ENCODE measurements around the gene TMED1.
"Not testable (repeated sequence)": the region's sequence is repeated elsewhere in the genome, so short reads cannot be mapped to it uniquely, and the experiment has no call there.

Gene TMED1

GRCh38 chr19:10858204-10858828 is 22.3 kb upstream of the TMED1 start:
- Histone ChIP-seq H3K4me1 (ENCODE audit: control insufficient read depth, insufficient read depth, low read length) (peaks cover 5% of the 10 kb centered on the region), H3K4me3 (ENCODE audit: low read length) (no peak overlapping the region), H3K27me3 (ENCODE audit: control insufficient read depth, insufficient read depth, low read length) (no peaks in the 10 kb centered on the region), H3K9me3 (replicated peaks; ENCODE audit: low read length) (no peaks in the 10 kb centered on the region), H3K4me2 (ENCODE audit: low read length) (no peak overlapping the region), H3K36me3 (ENCODE audit: insufficient read depth, low read length) (no peaks in the 10 kb centered on the region), H3K9ac (ENCODE audit: low read depth, low read length) (no peak overlapping the region)

- not testable (repeated sequence) for H3K4me2 ChIP-seq (ENCODE audit: low read length); H3K4me3 ChIP-seq (ENCODE audit: low read length); H3K4me1 ChIP-seq (ENCODE audit: control insufficient read depth, insufficient read depth, low read length); H3K27me3 ChIP-seq (ENCODE audit: control insufficient read depth, insufficient read depth, low read length); H3K36me3 ChIP-seq (ENCODE audit: insufficient read depth, low read length); H3K9ac ChIP-seq (ENCODE audit: low read depth, low read length); H3K9me3 ChIP-seq (replicated peaks; ENCODE audit: low read length)
Measured at GRCh38 chr19:10856899-10857298, 20.9 kb upstream of the TMED1 start.

- no peak overlapping the region for H3K4me2 ChIP-seq (ENCODE audit: low read length)
- no peaks in the 10 kb centered on the region for H3K4me1 ChIP-seq (ENCODE audit: control insufficient read depth, insufficient read depth, low read length)
- H3K4me3 ChIP-seq (ENCODE audit: low read length) = no peak overlapping the region
- H3K36me3 ChIP-seq (ENCODE audit: insufficient read depth, low read length) = no peaks in the 10 kb centered on the region
- no peaks in the 10 kb centered on the region for H3K27me3 ChIP-seq (ENCODE audit: control insufficient read depth, insufficient read depth, low read length)
- no peak overlapping the region for H3K9ac ChIP-seq (ENCODE audit: low read depth, low read length)
- no peaks in the 10 kb centered on the region for H3K9me3 ChIP-seq (replicated peaks; ENCODE audit: low read length)
Measured at GRCh38 chr19:10855879-10856522, 20.0 kb upstream of the TMED1 start.

GRCh38 chr19:10854350-10855089 is 18.5 kb upstream of the TMED1 start:
- Histone ChIP-seq H3K4me2 (ENCODE audit: low read length) (no peak overlapping the region), H3K27me3 (ENCODE audit: control insufficient read depth, insufficient read depth, low read length) (no peaks in the 10 kb centered on the region), H3K9me3 (replicated peaks; ENCODE audit: low read length) (no peaks in the 10 kb centered on the region), H3K36me3 (ENCODE audit: insufficient read depth, low read length) (no peaks in the 10 kb centered on the region), H3K4me1 (ENCODE audit: control insufficient read depth, insufficient read depth, low read length) (no peaks in the 10 kb centered on the region), H3K9ac (ENCODE audit: low read depth, low read length) (no peak overlapping the region), H3K4me3 (ENCODE audit: low read length) (no peak overlapping the region)

GRCh38 chr19:10852941-10853340 is 16.9 kb upstream of the TMED1 start:
- Histone ChIP-seq H3K27me3 (ENCODE audit: control insufficient read depth, insufficient read depth, low read length) (no peaks in the 10 kb centered on the region), H3K4me2 (ENCODE audit: low read length) (no peak overlapping the region), H3K4me1 (ENCODE audit: control insufficient read depth, insufficient read depth, low read length) (no peaks in the 10 kb centered on the region), H3K36me3 (ENCODE audit: insufficient read depth, low read length) (no peaks in the 10 kb centered on the region), H3K4me3 (ENCODE audit: low read length) (no peak overlapping the region), H3K9ac (ENCODE audit: low read depth, low read length) (no peak overlapping the region), H3K9me3 (replicated peaks; ENCODE audit: low read length) (no peaks in the 10 kb centered on the region)

GRCh38 chr19:10852098-10852800 is 16.2 kb upstream of the TMED1 start:
- Histone ChIP-seq H3K9ac (ENCODE audit: low read depth, low read length) (no peak overlapping the region), H3K27me3 (ENCODE audit: control insufficient read depth, insufficient read depth, low read length) (no peaks in the 10 kb centered on the region), H3K4me2 (ENCODE audit: low read length) (no peak overlapping the region), H3K36me3 (ENCODE audit: insufficient read depth, low read length) (no peaks in the 10 kb centered on the region), H3K4me3 (ENCODE audit: low read length) (no peak overlapping the region), H3K9me3 (replicated peaks; ENCODE audit: low read length) (no peaks in the 10 kb centered on the region), H3K4me1 (ENCODE audit: control insufficient read depth, insufficient read depth, low read length) (no peaks in the 10 kb centered on the region)

GRCh38 chr19:10850631-10851030 is 14.6 kb upstream of the TMED1 start:
- Histone ChIP-seq H3K4me3 (ENCODE audit: low read length) (no peak overlapping the region), H3K27me3 (ENCODE audit: control insufficient read depth, insufficient read depth, low read length) (peaks cover 3% of the 10 kb centered on the region), H3K9me3 (replicated peaks; ENCODE audit: low read length) (no peaks in the 10 kb centered on the region), H3K9ac (ENCODE audit: low read depth, low read length) (no peak overlapping the region), H3K4me2 (ENCODE audit: low read length) (no peak overlapping the region), H3K4me1 (ENCODE audit: control insufficient read depth, insufficient read depth, low read length) (no peaks in the 10 kb centered on the region), H3K36me3 (ENCODE audit: insufficient read depth, low read length) (no peaks in the 10 kb centered on the region)

- peaks cover 3% of the 10 kb centered on the region for H3K27me3 ChIP-seq (ENCODE audit: control insufficient read depth, insufficient read depth, low read length)
- no peak within 1 kb of the TSS for H3K9ac ChIP-seq (ENCODE audit: low read depth, low read length)
- H3K4me3 ChIP-seq (ENCODE audit: low read length) = no peak within 1 kb of the TSS
Measured at GRCh38 chr19:10848230-10848856, 12.3 kb upstream of the TMED1 start, which contains the start of gene C19orf38. Gene C19orf38, plus strand, starts transcription at chr19:10848415. Its CDS starts 94 bp downstream, at chr19:10848509.

GRCh38 chr19:10846500-10847202 is 10.6 kb upstream of the TMED1 start:
- H3K36me3 ChIP-seq (ENCODE audit: insufficient read depth, low read length) = no peaks in the 10 kb centered on the region
- no peak overlapping the region for H3K4me2 ChIP-seq (ENCODE audit: low read length)
- H3K4me3 ChIP-seq (ENCODE audit: low read length) = no peak overlapping the region
- H3K9me3 ChIP-seq (replicated peaks; ENCODE audit: low read length) = no peaks in the 10 kb centered on the region
- H3K27me3 ChIP-seq (ENCODE audit: control insufficient read depth, insufficient read depth, low read length) = peaks cover 3% of the 10 kb centered on the region
- no peaks in the 10 kb centered on the region for H3K4me1 ChIP-seq (ENCODE audit: control insufficient read depth, insufficient read depth, low read length)
- no peak overlapping the region for H3K9ac ChIP-seq (ENCODE audit: low read depth, low read length)

More at GRCh38 chr19:10848230-10848856, 12.3 kb upstream of the TMED1 start, which contains the start of gene C19orf38:
- H3K9me3 ChIP-seq (replicated peaks; ENCODE audit: low read length) = no peaks in the 10 kb centered on the region
- H3K4me2 ChIP-seq (ENCODE audit: low read length) = no peak within 1 kb of the TSS
- H3K4me1 ChIP-seq (ENCODE audit: control insufficient read depth, insufficient read depth, low read length) = no peaks in the 10 kb centered on the region
- H3K36me3 ChIP-seq (ENCODE audit: insufficient read depth, low read length) = no peaks in the 10 kb centered on the region

- H3K9ac ChIP-seq (ENCODE audit: low read depth, low read length) = no peak overlapping the region
- H3K36me3 ChIP-seq (ENCODE audit: insufficient read depth, low read length) = no peaks in the 10 kb centered on the region
- peaks cover 3% of the 10 kb centered on the region for H3K27me3 ChIP-seq (ENCODE audit: control insufficient read depth, insufficient read depth, low read length)
- H3K4me2 ChIP-seq (ENCODE audit: low read length) = no peak overlapping the region
- H3K4me3 ChIP-seq (ENCODE audit: low read length) = no peak overlapping the region
- H3K4me1 ChIP-seq (ENCODE audit: control insufficient read depth, insufficient read depth, low read length) = no peaks in the 10 kb centered on the region
- no peaks in the 10 kb centered on the region for H3K9me3 ChIP-seq (replicated peaks; ENCODE audit: low read length)
Measured at GRCh38 chr19:10842788-10843187, 6.8 kb upstream of the TMED1 start.
